ENCODE results near the gene ZNF263. TPM values are rescaled to one million over a fixed set of nuclear protein-coding genes. Genes with fewer than 3 reads are reported as not detected.

Gene ZNF263
- total and polyA plus RNA-seq, 2 of the 13 experiments (the other 11 are each of a cell fraction or from before 2014, with no cell fraction given), result 10.2 to 41.2 TPM

DNA sequence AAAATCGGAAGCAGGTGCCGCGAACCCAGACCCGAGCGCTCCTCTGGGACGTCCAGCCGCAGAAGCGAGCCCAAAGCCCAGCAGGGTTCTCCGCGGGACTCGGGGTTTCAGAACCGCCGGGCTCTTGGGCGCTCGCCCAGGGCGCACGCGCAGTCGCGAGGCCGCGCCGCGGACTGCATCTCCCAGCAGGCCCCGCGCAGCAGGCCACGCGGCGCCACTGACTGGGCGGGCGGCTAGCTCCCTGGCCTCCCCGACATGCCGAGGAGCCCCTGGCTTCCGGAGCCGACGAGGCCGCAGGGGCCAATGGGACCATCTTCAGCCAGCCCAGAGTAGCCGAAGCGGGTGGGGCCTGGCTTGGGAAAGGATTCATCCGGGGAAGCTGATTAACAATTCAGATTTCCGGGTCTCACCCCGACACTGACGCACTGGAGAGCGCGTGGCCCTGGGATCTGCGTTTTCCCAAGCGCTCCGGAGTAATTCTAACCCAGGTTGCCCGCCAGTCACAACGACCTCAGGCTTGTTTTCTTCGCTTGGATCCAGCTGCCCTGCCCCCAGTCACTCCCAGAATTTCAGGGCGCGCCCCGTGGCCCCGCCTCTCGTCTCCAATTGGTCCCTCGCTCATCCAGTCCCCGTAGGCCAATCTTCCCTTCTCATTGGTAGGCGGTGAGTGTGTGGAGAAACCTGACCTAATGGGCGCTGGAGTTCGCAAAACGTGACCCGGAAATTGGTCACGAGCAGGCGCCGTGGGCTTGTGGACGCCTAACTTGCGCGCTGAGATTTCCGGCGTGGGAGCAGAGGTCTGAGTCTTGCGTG, at the start of gene ZNF263 (continued):
- TF ChIP-seq ZNF678 (CRISPR knock-in tag; IDR thresholded peaks at IDR 0.05), result 0 out of 2 replicates have a peak, but pooled peaks have one; percentile 24
- peak; percentile 71 for TF ChIP-seq ZBTB3 (CRISPR knock-in tag; IDR thresholded peaks at IDR 0.05; ENCODE audit: borderline replicate concordance, low read depth)
- TF ChIP-seq, protein P1, sequence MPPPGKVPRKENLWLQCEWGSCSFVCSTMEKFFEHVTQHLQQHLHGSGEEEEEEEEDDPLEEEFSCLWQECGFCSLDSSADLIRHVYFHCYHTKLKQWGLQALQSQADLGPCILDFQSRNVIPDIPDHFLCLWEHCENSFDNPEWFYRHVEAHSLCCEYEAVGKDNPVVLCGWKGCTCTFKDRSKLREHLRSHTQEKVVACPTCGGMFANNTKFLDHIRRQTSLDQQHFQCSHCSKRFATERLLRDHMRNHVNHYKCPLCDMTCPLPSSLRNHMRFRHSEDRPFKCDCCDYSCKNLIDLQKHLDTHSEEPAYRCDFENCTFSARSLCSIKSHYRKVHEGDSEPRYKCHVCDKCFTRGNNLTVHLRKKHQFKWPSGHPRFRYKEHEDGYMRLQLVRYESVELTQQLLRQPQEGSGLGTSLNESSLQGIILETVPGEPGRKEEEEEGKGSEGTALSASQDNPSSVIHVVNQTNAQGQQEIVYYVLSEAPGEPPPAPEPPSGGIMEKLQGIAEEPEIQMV (CRISPR knock-in tag; IDR thresholded peaks at IDR 0.05; ENCODE audit: low read depth), result peak; percentile 79; the same call in 1 of the 2 replicates
- TF ChIP-seq, protein P2, sequence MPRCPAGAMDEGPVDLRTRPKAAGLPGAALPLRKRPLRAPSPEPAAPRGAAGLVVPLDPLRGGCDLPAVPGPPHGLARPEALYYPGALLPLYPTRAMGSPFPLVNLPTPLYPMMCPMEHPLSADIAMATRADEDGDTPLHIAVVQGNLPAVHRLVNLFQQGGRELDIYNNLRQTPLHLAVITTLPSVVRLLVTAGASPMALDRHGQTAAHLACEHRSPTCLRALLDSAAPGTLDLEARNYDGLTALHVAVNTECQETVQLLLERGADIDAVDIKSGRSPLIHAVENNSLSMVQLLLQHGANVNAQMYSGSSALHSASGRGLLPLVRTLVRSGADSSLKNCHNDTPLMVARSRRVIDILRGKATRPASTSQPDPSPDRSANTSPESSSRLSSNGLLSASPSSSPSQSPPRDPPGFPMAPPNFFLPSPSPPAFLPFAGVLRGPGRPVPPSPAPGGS (CRISPR knock-in tag; IDR thresholded peaks at IDR 0.05), result peak; percentile 11; the same call in 1 of the 2 replicates
- peak; percentile 21; the same call in 1 of the 2 replicates for TF ChIP-seq AKNA (CRISPR knock-in tag; IDR thresholded peaks at IDR 0.05; ENCODE audit: borderline replicate concordance)
- peak; percentile 60; the same call in 1 of the 2 replicates for TF ChIP-seq ZNF274 (CRISPR knock-in tag; IDR thresholded peaks at IDR 0.05)
- peak; percentile 90; the same call in 1 of the 2 replicates for TF ChIP-seq ZNF543 (CRISPR knock-in tag; IDR thresholded peaks at IDR 0.05)
- TF ChIP-seq FOXM1 (CRISPR knock-in tag; IDR thresholded peaks at IDR 0.05), result 0 out of 2 replicates have a peak, but pooled peaks have one; percentile 70
- peak; percentile 96; the same call in 1 of the 2 replicates for TF ChIP-seq ZNF230 (CRISPR knock-in tag; IDR thresholded peaks at IDR 0.05)
- no peak for TF ChIP-seq ZC3H13 (CRISPR knock-in tag; IDR thresholded peaks at IDR 0.05)
- peak in 1 of 2 experiments; percentile 29; a peak in 1 of 4 replicates for TF ChIP-seq EP300 (IDR thresholded peaks at IDR 0.05; ENCODE audit: low read depth in 2 of 2, low read length in 2 of 2)
- TF ChIP-seq EP300 (CRISPR knock-in tag; IDR thresholded peaks at IDR 0.05; ENCODE audit: borderline replicate concordance), result no peak
- TF ChIP-seq, protein P3, sequence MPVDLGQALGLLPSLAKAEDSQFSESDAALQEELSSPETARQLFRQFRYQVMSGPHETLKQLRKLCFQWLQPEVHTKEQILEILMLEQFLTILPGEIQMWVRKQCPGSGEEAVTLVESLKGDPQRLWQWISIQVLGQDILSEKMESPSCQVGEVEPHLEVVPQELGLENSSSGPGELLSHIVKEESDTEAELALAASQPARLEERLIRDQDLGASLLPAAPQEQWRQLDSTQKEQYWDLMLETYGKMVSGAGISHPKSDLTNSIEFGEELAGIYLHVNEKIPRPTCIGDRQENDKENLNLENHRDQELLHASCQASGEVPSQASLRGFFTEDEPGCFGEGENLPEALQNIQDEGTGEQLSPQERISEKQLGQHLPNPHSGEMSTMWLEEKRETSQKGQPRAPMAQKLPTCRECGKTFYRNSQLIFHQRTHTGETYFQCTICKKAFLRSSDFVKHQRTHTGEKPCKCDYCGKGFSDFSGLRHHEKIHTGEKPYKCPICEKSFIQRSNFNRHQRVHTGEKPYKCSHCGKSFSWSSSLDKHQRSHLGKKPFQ (CRISPR knock-in tag; IDR thresholded peaks at IDR 0.05; ENCODE audit: insufficient replicate concordance), result peak; percentile 77
- TF ChIP-seq LCORL (IDR thresholded peaks at IDR 0.05), result no peak
- peak; percentile 42; the same call in 1 of the 2 replicates for TF ChIP-seq LCORL (CRISPR knock-in tag; IDR thresholded peaks at IDR 0.05)
- peak; percentile 55 for TF ChIP-seq BRCA1 (CRISPR knock-in tag; IDR thresholded peaks at IDR 0.05)
- no peak for TF ChIP-seq ZMYM2 (CRISPR knock-in tag; IDR thresholded peaks at IDR 0.05)

Data from HepG2 (cell line).